Type B pancreatic cell (in vitro differentiated cells): Measurements from ENCODE around the gene HSPB1. TPM values are rescaled to one million over a fixed set of nuclear protein-coding genes. Genes with fewer than 3 reads are reported as not detected.

Experiments used
- DNase-seq: peaks from one replicate; pipeline ENCODE4 v3.0.0; 2021; ENCODE audit warnings: mixed read lengths; ENCODE audit not compliant: unreplicated experiment; ENCODE audit errors: extremely low spot score
- H3K27ac Mint-ChIP-seq: 2 replicates; pipeline ENCODE4 v1.8.0; 2021; ENCODE audit warnings: mild to moderate bottlenecking, mixed read lengths
- H3K27me3 Mint-ChIP-seq: 2 replicates; pipeline ENCODE4 v1.8.0; 2021; ENCODE audit warnings: mixed read lengths
- H3K36me3 Mint-ChIP-seq: 2 replicates; pipeline ENCODE4 v1.8.0; 2021; ENCODE audit warnings: mixed read lengths
- H3K4me1 Mint-ChIP-seq: one replicate; pipeline ENCODE4 v1.8.0; 2021; ENCODE audit warnings: mixed read lengths; ENCODE audit not compliant: unreplicated experiment
- H3K4me3 Mint-ChIP-seq: 2 replicates; pipeline ENCODE4 v1.8.0; 2021; ENCODE audit warnings: mild to moderate bottlenecking, mixed read lengths
- H3K9me3 Mint-ChIP-seq: 2 replicates; pipeline ENCODE4 v1.8.0; 2021; ENCODE audit warnings: mixed read lengths
- long read RNA-seq: library from polyadenylated mRNA; unstranded; transcript quantifications from one replicate; pipeline ENCODE4 v2.0.0, GENCODE V29; 2020
- total RNA-seq: library from RNA; stranded (reverse); gene quantifications from 2 replicates; pipeline ENCODE4 v1.2.1, GENCODE V29; 2021; ENCODE audit warnings: low replicate concordance
- TF ChIP-seq, protein P1 (sequence below): fragments of 200-600 bp; sonication (generic); conservative IDR thresholded peaks from 2 replicates; pipeline ENCODE4 v1.5.0; 2021; ENCODE audit warnings: antibody characterized with exemption, mild to moderate bottlenecking

The HSPB1 gene
- total RNA-seq = 228 and 315 TPM in 2 replicates
- long read RNA-seq, transcript HSPB1-201 (3 exons, 909 nt) = major isoform, 14 of 20 reads
- long read RNA-seq, partial matches to known transcripts = 2 of 20 reads
- long read RNA-seq, other reads (novel, unspliced or antisense) = 0 of 20 reads

DNA sequence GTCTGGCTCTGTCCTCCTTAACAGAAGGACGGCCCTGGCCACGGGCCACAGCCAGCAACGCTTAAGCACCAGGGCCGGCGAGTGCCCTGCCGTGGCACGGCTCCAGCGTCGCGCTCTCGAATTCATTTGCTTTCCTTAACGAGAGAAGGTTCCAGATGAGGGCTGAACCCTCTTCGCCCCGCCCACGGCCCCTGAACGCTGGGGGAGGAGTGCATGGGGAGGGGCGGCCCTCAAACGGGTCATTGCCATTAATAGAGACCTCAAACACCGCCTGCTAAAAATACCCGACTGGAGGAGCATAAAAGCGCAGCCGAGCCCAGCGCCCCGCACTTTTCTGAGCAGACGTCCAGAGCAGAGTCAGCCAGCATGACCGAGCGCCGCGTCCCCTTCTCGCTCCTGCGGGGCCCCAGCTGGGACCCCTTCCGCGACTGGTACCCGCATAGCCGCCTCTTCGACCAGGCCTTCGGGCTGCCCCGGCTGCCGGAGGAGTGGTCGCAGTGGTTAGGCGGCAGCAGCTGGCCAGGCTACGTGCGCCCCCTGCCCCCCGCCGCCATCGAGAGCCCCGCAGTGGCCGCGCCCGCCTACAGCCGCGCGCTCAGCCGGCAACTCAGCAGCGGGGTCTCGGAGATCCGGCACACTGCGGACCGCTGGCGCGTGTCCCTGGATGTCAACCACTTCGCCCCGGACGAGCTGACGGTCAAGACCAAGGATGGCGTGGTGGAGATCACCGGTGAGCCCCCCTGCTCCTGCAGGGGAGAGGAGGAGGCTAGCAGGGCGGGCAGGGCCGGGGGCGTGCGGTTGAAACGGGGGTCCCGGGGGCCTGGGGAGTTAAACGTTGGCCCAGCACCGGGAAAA, at the start of gene HSPB1:
HSPB1 (plus strand) TSS at position 327 of the 855 bp plus-strand sequence; CDS start at position 367, 40 bp downstream.
- Mint-ChIP-seq H3K4me1 (peaks cover 30% of the 10 kb centered on the region), H3K27me3 (no peaks in the 10 kb centered on the region), H3K4me3 (peak within 1 kb of the TSS; percentile 91), H3K36me3 (no peaks in the 10 kb centered on the region), H3K27ac (peak within 1 kb of the TSS; percentile 91), H3K9me3 (no peaks in the 10 kb centered on the region)
- no peak for DNase-seq
- TF ChIP-seq, protein P1, sequence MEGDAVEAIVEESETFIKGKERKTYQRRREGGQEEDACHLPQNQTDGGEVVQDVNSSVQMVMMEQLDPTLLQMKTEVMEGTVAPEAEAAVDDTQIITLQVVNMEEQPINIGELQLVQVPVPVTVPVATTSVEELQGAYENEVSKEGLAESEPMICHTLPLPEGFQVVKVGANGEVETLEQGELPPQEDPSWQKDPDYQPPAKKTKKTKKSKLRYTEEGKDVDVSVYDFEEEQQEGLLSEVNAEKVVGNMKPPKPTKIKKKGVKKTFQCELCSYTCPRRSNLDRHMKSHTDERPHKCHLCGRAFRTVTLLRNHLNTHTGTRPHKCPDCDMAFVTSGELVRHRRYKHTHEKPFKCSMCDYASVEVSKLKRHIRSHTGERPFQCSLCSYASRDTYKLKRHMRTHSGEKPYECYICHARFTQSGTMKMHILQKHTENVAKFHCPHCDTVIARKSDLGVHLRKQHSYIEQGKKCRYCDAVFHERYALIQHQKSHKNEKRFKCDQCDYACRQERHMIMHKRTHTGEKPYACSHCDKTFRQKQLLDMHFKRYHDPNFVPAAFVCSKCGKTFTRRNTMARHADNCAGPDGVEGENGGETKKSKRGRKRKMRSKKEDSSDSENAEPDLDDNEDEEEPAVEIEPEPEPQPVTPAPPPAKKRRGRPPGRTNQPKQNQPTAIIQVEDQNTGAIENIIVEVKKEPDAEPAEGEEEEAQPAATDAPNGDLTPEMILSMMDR = peak; percentile 16

DNA sequence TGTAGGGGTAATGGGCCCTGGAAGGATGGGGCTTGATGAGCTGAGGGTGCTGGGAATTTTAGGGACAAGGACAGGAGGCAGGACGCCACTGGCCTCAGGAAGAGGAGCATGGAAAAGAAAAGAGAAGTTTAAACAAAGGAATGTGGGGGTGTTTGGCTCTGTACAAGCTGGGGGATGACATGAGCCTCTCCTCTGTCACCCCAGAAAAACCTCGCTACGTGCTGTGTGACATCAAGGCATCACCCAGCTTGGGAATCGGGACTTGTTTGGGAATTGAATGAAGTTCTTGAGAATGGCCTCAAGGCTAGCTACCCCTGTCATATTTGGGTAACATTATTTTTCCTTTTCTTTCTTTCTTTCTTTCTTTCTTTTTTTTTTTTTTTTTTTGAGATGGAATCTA, 47.7 kb upstream of the HSPB1 start:
- H3K27me3 Mint-ChIP-seq = peaks cover 27% of the 10 kb centered on the region
- H3K9me3 Mint-ChIP-seq = no peaks in the 10 kb centered on the region
- H3K36me3 Mint-ChIP-seq = no peaks in the 10 kb centered on the region
- H3K4me1 Mint-ChIP-seq = peaks cover 7% of the 10 kb centered on the region
- H3K4me3 Mint-ChIP-seq = no peak overlapping the region
- H3K27ac Mint-ChIP-seq = no peak overlapping the region
- DNase-seq = no peak
- TF ChIP-seq, protein P1 = no peak

DNA sequence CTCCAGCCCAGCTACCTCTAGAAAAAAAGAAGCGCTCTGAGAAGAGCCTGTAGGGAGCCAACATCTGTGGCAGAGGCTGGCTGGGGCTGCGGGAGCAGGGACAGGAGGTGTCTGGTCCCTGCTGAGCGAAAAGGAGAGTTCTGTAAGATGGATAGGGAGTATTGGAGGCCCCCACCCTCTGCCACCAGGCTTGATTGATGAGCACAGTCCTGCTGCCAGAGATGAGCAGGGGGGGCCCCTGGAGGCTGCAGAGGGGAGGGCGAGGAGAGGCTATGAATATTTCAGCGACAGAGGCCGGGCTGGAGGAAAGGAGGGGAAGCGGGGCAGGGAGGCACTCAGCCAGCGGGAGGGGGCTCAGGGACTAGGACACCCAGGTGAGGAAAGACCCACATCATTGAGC, 44.5 kb upstream of the HSPB1 start:
- Mint-ChIP-seq H3K4me1 (no peaks in the 10 kb centered on the region), H3K27ac (no peak overlapping the region), H3K9me3 (no peaks in the 10 kb centered on the region), H3K36me3 (no peaks in the 10 kb centered on the region), H3K27me3 (peaks cover 39% of the 10 kb centered on the region), H3K4me3 (peak overlapping the region; percentile 65)
- no peak for DNase-seq
- TF ChIP-seq, protein P1 = no peak

DNA sequence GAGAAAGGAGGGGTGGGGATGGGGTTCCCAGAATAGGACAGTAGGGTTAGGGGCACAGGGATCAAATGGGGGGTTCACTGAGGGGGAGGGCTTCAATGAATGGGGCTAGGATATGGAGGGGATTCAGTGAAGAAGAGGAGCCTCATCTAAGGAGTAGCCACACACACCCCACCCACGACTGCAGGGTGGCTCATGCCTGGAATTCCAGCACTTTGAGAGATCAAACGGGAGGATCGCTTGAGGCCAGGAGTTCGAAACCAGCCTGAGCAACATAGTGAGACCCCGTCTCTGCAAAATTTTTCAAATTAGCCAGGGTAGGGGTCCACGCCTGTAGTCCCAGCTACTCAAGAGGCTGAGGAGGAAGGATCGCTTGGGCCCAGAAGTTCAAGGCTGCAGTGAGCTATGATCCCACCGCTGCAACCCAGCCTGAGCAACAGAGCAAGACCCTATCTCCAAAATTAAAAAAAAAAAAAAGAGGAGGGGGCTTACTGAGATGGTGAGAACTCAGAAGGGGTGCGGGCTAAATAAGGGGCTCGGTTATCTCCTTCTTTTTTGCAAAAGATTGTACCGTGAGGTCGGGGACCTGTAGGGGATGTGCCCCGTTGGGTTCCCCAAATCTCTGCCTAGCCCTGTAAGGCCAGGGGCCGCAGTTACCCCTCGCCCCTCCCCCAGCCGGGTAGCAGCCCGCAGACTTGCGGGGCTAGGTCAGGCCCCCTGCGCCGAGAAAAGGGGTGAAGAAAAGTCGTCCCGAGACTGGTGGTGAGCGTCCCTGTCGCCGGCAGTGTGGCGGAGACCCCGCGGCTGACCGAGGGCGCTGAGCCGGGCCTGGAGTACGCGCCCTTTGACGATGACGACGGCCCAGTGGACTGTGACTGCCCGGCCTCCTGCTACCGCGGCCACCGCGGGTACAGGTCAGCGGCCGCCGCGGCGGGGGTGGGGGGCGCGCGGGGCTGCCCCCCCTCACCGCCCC, 43.1 kb upstream of the HSPB1 start:
- peak overlapping the region; percentile 28 for H3K4me3 Mint-ChIP-seq
- no peak for DNase-seq
- no peaks in the 10 kb centered on the region for H3K4me1 Mint-ChIP-seq
- no peaks in the 10 kb centered on the region for H3K36me3 Mint-ChIP-seq
- TF ChIP-seq, protein P1 = no peak
- H3K27me3 Mint-ChIP-seq = peaks cover 45% of the 10 kb centered on the region
- H3K27ac Mint-ChIP-seq = no peak overlapping the region
- H3K9me3 Mint-ChIP-seq = no peaks in the 10 kb centered on the region

GRCh38 chr7:76260171-76260703, 42.2 kb upstream of the HSPB1 start:
- Mint-ChIP-seq H3K4me1 (no peaks in the 10 kb centered on the region), H3K27me3 (peaks cover 43% of the 10 kb centered on the region), H3K36me3 (no peaks in the 10 kb centered on the region), H3K27ac (no peak overlapping the region), H3K4me3 (peak overlapping the region; percentile 39), H3K9me3 (no peaks in the 10 kb centered on the region)
- peak; percentile 76 for DNase-seq
- TF ChIP-seq, protein P1 = no peak
